GM12892 (cell line): ENCODE measurements around the gene AIFM3.

Experiments used
- DNase-seq: peaks from one replicate; pipeline ENCODE4 v3.0.0; 2011; ENCODE audit not compliant: insufficient read length
- FAIRE-seq: peaks from 2 replicates; lab custom pipeline; 2011; peaks lifted over from hg19 to GRCh38; lab: Jason Lieb, UNC
- POLR2A ChIP-seq: IDR thresholded peaks from 2 replicates; pipeline ENCODE4 v1.6.1; 2011; ENCODE audit warnings: low read depth, low read length, control low read depth
- POLR2AphosphoS5 ChIP-seq: IDR thresholded peaks from 2 replicates; pipeline ENCODE4 v1.6.1; 2011; ENCODE audit warnings: low read depth, low read length, control low read depth
- TAF1 ChIP-seq: IDR thresholded peaks from 2 replicates; pipeline ENCODE4 v1.6.1; 2011; ENCODE audit warnings: low read depth, mild to moderate bottlenecking, control low read depth, low read length, borderline replicate concordance

AIFM3 gene

GRCh38 chr22:20955548-20955947 is 11.5 kb upstream of the AIFM3 start:
- DNase-seq (no peak), FAIRE-seq (no peak)
- no peak for TF ChIP-seq TAF1
- TF ChIP-seq POLR2AphosphoS5, result no peak
- TF ChIP-seq POLR2A, result no peak

- DNase-seq, result no peak
- no peak for FAIRE-seq
- no peak for TF ChIP-seq POLR2AphosphoS5
- no peak for TF ChIP-seq TAF1
- TF ChIP-seq POLR2A, result no peak
Observed at GRCh38 chr22:20956258-20957101, 10.6 kb upstream of the AIFM3 start.

- TF ChIP-seq TAF1 (no peak), POLR2AphosphoS5 (no peak), POLR2A (no peak)
- DNase-seq (no peak), FAIRE-seq (no peak)
Observed at GRCh38 chr22:20957102-20957682, 9.9 kb upstream of the AIFM3 start.

- no peak for TF ChIP-seq POLR2AphosphoS5
- no peak for TF ChIP-seq POLR2A
- TF ChIP-seq TAF1, result no peak
- DNase-seq, result no peak
- FAIRE-seq, result no peak
Observed at GRCh38 chr22:20957683-20958431, 9.2 kb upstream of the AIFM3 start.

GRCh38 chr22:20959578-20960461 is 7.2 kb upstream of the AIFM3 start:
- FAIRE-seq, result no peak
- TF ChIP-seq TAF1 (no peak), POLR2A (no peak)
- DNase-seq, result no peak

- FAIRE-seq (no peak), DNase-seq (no peak)
- TF ChIP-seq TAF1, result no peak
Observed at GRCh38 chr22:20960609-20961008, 6.4 kb upstream of the AIFM3 start.

- FAIRE-seq (no peak), DNase-seq (no peak)
- TF ChIP-seq POLR2AphosphoS5 (no peak), POLR2A (no peak), TAF1 (no peak)
Observed at GRCh38 chr22:20962491-20962945, 4.5 kb upstream of the AIFM3 start.

- DNase-seq (no peak), FAIRE-seq (no peak)
- no peak for TF ChIP-seq POLR2A
- no peak for TF ChIP-seq TAF1
- TF ChIP-seq POLR2AphosphoS5, result no peak
Observed at GRCh38 chr22:20963201-20964052, 3.6 kb upstream of the AIFM3 start.

GRCh38 chr22:20964090-20964798 is 2.8 kb upstream of the AIFM3 start:
- FAIRE-seq, result no peak
- no peak for TF ChIP-seq TAF1

GRCh38 chr22:20964799-20965103 is 2.3 kb upstream of the AIFM3 start:
- DNase-seq, result no peak
- FAIRE-seq, result no peak
- TF ChIP-seq POLR2AphosphoS5 (no peak), TAF1 (no peak), POLR2A (no peak)

More at GRCh38 chr22:20964090-20964798, 2.8 kb upstream of the AIFM3 start:
- no peak for DNase-seq
